ENCODE data around the gene KLK13. TPM values are rescaled to one million over a fixed set of nuclear protein-coding genes. Genes with fewer than 3 reads are reported as not detected.

Gene KLK13
- polyA plus RNA-seq, 1 donor (not counting 4 experiments of a cell fraction or from before 2014, with no cell fraction given) = 2.0 TPM

DNA sequence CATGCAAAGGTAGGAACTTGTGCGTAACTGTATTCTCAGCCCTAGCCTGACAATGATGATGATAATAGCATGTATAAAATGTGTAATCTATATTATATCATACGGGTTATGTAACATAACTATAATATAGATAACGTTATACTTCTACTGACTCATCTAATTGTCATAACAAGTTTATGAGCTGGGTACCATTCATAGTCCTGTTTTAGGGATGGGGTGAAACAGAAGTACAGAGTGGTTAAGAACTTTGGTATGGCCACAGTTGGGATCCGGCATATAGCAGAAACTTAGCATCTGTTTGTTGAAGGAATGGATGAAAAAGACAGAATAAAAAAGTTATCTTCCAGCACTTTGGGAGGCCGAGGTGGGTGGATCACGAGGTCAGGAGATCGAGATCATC, 38.1 kb upstream of the KLK13 start:
- Histone ChIP-seq H3K79me2 (ENCODE audit: control insufficient read depth, insufficient read depth, low read length) (peaks cover 60% of the 10 kb centered on the region), H3K9me1 (ENCODE audit: control insufficient read depth, extremely low read depth, insufficient read depth, low read length) (no peaks in the 10 kb centered on the region)

DNA sequence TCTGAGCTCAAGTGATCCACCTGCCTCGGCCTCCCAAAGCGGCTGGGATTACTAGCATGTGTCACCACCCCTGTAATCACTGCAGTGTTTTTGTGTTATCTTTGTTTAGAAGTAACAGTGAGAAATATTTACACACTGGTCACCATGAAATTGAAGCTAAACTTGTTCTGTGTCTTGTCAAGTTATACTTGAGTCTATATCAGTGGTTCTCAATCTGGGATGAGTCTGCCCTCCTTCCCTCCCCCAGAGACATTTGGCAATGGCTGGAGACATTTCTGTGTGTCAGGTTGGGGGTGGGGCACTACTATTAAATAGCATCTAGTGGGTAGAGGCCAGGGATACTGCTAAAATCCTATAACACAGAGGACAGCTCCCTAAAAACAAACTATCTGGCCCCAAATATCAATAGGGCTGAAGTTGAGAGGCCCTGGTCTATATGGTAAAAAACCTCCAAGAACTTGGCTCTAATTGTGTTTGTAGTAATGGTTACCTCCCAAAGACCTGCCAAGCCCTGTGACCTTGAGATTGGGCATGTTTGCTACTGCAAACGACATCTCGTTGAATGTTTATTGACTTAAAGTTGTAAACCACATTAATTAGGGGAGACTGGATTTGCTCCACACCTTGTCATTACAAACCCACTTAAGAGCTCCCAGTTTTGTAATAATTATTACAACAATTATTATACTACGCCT, 36.4 kb upstream of the KLK13 start:
- FAIRE-seq = no peak
- Histone ChIP-seq H3K9ac (ENCODE audit: control insufficient read depth, extremely low read depth, insufficient read depth, low read length) (no peak overlapping the region), H3K4me3 (ENCODE audit: control insufficient read depth in 2 of 3, extremely low read depth in 1 of 3, insufficient read depth in 2 of 3, low read depth in 1 of 3, low read length in 3 of 3) (no peak overlapping the region), H3K36me3 (ENCODE audit: control insufficient read depth in 2 of 2, extremely low read depth in 1 of 2, insufficient read depth in 2 of 2, low read length in 2 of 2) (peaks cover 21 to 32% of the 10 kb centered on the region in 2 experiments), H3K27ac (ENCODE audit: control insufficient read depth, insufficient read depth, low read length) (no peak overlapping the region), H2AFZ (ENCODE audit: control insufficient read depth, low read length) (no peak overlapping the region), H3K9me3 (ENCODE audit: control insufficient read depth, low read depth, low read length) (no peaks in the 10 kb centered on the region), H3K9me1 (ENCODE audit: control insufficient read depth, extremely low read depth, insufficient read depth, low read length) (peaks cover 5% of the 10 kb centered on the region), H4K20me1 (ENCODE audit: control insufficient read depth, extremely low read depth, insufficient read depth, low read length) (peaks cover 7% of the 10 kb centered on the region), H3K27me3 (ENCODE audit: control insufficient read depth, extremely low read depth, insufficient read depth, low read length) (no peaks in the 10 kb centered on the region), H3K4me2 (ENCODE audit: control insufficient read depth, extremely low read depth, insufficient read depth, low read depth, low read length) (no peak overlapping the region), H3K79me2 (ENCODE audit: control insufficient read depth, insufficient read depth, low read length) (peaks cover 46% of the 10 kb centered on the region), H3K4me1 (ENCODE audit: control insufficient read depth, extremely low read depth, insufficient read depth, low read length) (peaks cover 10% of the 10 kb centered on the region)
- DNase-seq (ENCODE audit: low read depth, low spot score) = no peak
- dilution Hi-C loops (cut with MboI; ENCODE audit: extremely low pct_ligation_motif_present, low sequenced_read_pairs) = no loop called here
- no peak for TF ChIP-seq EZH2 (IDR thresholded peaks at IDR 0.05; ENCODE audit: low read length)
- TF ChIP-seq, protein P1, sequence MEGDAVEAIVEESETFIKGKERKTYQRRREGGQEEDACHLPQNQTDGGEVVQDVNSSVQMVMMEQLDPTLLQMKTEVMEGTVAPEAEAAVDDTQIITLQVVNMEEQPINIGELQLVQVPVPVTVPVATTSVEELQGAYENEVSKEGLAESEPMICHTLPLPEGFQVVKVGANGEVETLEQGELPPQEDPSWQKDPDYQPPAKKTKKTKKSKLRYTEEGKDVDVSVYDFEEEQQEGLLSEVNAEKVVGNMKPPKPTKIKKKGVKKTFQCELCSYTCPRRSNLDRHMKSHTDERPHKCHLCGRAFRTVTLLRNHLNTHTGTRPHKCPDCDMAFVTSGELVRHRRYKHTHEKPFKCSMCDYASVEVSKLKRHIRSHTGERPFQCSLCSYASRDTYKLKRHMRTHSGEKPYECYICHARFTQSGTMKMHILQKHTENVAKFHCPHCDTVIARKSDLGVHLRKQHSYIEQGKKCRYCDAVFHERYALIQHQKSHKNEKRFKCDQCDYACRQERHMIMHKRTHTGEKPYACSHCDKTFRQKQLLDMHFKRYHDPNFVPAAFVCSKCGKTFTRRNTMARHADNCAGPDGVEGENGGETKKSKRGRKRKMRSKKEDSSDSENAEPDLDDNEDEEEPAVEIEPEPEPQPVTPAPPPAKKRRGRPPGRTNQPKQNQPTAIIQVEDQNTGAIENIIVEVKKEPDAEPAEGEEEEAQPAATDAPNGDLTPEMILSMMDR (optimal IDR thresholded peaks at IDR 0.05 in 1 of 3, IDR thresholded peaks at IDR 0.05 in 1 of 3, conservative IDR thresholded peaks at IDR 0.05 in 1 of 3; ENCODE audit: extremely low read depth in 1 of 3, insufficient read depth in 2 of 3, low read length in 3 of 3) = no peak

More for the DNA sequence above, 38.1 kb upstream of the KLK13 start:
- FAIRE-seq = no peak
- Histone ChIP-seq H3K9ac (ENCODE audit: control insufficient read depth, extremely low read depth, insufficient read depth, low read length) (no peak overlapping the region), H3K36me3 (ENCODE audit: control insufficient read depth in 2 of 2, extremely low read depth in 1 of 2, insufficient read depth in 2 of 2, low read length in 2 of 2) (peaks cover 19 to 27% of the 10 kb centered on the region in 2 experiments), H3K4me3 (ENCODE audit: control insufficient read depth in 2 of 3, extremely low read depth in 1 of 3, insufficient read depth in 2 of 3, low read depth in 1 of 3, low read length in 3 of 3) (no peak overlapping the region), H3K27me3 (ENCODE audit: control insufficient read depth, extremely low read depth, insufficient read depth, low read length) (no peaks in the 10 kb centered on the region), H3K4me1 (ENCODE audit: control insufficient read depth, extremely low read depth, insufficient read depth, low read length) (peaks cover 4% of the 10 kb centered on the region), H3K27ac (ENCODE audit: control insufficient read depth, insufficient read depth, low read length) (no peak overlapping the region), H3K9me3 (ENCODE audit: control insufficient read depth, low read depth, low read length) (no peaks in the 10 kb centered on the region), H2AFZ (ENCODE audit: control insufficient read depth, low read length) (no peak overlapping the region), H3K4me2 (ENCODE audit: control insufficient read depth, extremely low read depth, insufficient read depth, low read depth, low read length) (no peak overlapping the region), H4K20me1 (ENCODE audit: control insufficient read depth, extremely low read depth, insufficient read depth, low read length) (peaks cover 7% of the 10 kb centered on the region)
- TF ChIP-seq EZH2 (IDR thresholded peaks at IDR 0.05; ENCODE audit: low read length) = no peak
- TF ChIP-seq, protein P1 (optimal IDR thresholded peaks at IDR 0.05 in 1 of 3, IDR thresholded peaks at IDR 0.05 in 1 of 3, conservative IDR thresholded peaks at IDR 0.05 in 1 of 3; ENCODE audit: extremely low read depth in 1 of 3, insufficient read depth in 2 of 3, low read length in 3 of 3) = no peak
- dilution Hi-C loops (cut with MboI; ENCODE audit: extremely low pct_ligation_motif_present, low sequenced_read_pairs) = no loop called here
- no peak for DNase-seq (ENCODE audit: low read depth, low spot score)

Data from keratinocyte (primary cell).